ENCODE data around the gene CSTPP1.

DNA sequence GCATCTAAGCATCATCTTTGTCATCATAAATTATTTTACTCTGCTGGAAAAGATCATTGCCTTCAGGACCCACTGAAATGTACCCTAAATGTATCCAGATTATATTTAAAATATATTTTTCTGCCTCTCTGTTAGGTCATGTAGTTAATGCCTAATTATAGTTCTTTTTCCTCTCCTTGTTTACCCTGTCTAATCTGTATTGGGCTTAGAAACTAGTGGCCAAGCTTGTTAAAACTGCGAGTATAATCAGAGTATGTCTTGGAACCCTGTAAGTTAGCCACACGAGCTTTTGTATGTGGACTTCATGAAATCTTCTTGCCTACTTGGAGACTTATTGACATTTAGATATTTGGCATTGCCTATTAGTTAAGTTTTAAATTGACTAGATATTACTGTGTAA, 184.5 kb downstream of the CSTPP1 start:
- TF ChIP-seq, protein P1, sequence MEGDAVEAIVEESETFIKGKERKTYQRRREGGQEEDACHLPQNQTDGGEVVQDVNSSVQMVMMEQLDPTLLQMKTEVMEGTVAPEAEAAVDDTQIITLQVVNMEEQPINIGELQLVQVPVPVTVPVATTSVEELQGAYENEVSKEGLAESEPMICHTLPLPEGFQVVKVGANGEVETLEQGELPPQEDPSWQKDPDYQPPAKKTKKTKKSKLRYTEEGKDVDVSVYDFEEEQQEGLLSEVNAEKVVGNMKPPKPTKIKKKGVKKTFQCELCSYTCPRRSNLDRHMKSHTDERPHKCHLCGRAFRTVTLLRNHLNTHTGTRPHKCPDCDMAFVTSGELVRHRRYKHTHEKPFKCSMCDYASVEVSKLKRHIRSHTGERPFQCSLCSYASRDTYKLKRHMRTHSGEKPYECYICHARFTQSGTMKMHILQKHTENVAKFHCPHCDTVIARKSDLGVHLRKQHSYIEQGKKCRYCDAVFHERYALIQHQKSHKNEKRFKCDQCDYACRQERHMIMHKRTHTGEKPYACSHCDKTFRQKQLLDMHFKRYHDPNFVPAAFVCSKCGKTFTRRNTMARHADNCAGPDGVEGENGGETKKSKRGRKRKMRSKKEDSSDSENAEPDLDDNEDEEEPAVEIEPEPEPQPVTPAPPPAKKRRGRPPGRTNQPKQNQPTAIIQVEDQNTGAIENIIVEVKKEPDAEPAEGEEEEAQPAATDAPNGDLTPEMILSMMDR (IDR thresholded peaks at IDR 0.05; ENCODE audit: extremely low read depth in 1 of 2, insufficient read depth in 1 of 2, low read depth in 1 of 2, low read length in 2 of 2), result no peak
- TF ChIP-seq EZH2 (IDR thresholded peaks at IDR 0.05; ENCODE audit: borderline replicate concordance, low read depth, low read length, severe bottlenecking) (no peak), JUN (IDR thresholded peaks at IDR 0.05; ENCODE audit: borderline replicate concordance, insufficient read depth, insufficient read length, low read depth) (no peak), POLR2A (IDR thresholded peaks at IDR 0.05; ENCODE audit: low read depth, low read length) (no peak), POLR2AphosphoS5 (IDR thresholded peaks at IDR 0.05; ENCODE audit: insufficient read depth, low read depth, low read length) (no peak)
- TF ChIP-seq, protein P2, sequence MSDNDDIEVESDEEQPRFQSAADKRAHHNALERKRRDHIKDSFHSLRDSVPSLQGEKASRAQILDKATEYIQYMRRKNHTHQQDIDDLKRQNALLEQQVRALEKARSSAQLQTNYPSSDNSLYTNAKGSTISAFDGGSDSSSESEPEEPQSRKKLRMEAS (IDR thresholded peaks at IDR 0.05; ENCODE audit: insufficient read depth, insufficient read length), result no peak

Measured in endothelial cell of umbilical vein (primary cell).